Endothelial cell of umbilical vein (primary cell): ENCODE measurements around the gene LRP1B. TPM values are rescaled to one million over a fixed set of nuclear protein-coding genes. Genes with fewer than 3 reads are reported as not detected.

ENCODE experiments used
- BruUV-seq: library from RNA; stranded (reverse); fragments of 400-500 nt; replicated peaks from 2 replicates; lab custom pipeline; 2021; lab: Mats Ljungman, UMichigan
- CTCF ChIA-PET: fragments of 300-600, 350-600 bp; sonication (Branson Sonifier 250); formaldehyde crosslinking; loops from one replicate; lab custom pipeline; 2021; ENCODE audit warnings: antibody characterized with exemption, inconsistent platforms; lab: Charles Lee
- POLR2A ChIA-PET: fragments of 300-600, 350-600 bp; sonication (Branson Sonifier 250); formaldehyde crosslinking; loops from one replicate; lab custom pipeline; 2021; ENCODE audit warnings: antibody characterized with exemption, inconsistent platforms; lab: Charles Lee
- DNase-seq: peaks from one replicate; pipeline ENCODE4 v3.0.0-alpha.2; 2011; ENCODE audit warnings: low read depth, low spot score
- FAIRE-seq: peaks from 2 replicates; lab custom pipeline; 2011; peaks lifted over from hg19 to GRCh38; lab: Jason Lieb, UNC
- H2AFZ ChIP-seq: 2 replicates; pipeline ENCODE4 v1.6.0; 2012; ENCODE audit warnings: low read depth, low read length, control low read depth, inconsistent platforms
- H3K27ac ChIP-seq: 2 replicates; pipeline ENCODE4 v1.5.1; 2011; ENCODE audit warnings: low read depth, mild to moderate bottlenecking, control low read depth, low read length, moderate library complexity; ENCODE audit not compliant: insufficient read depth
- H3K27me3 ChIP-seq, 2 experiments: 2 replicates each; pipeline versions ENCODE4 v1.6.0 to v1.6.1; 2011; ENCODE audit warnings: low read length in 2 of 2, mixed read lengths in 1 of 2; ENCODE audit not compliant: control insufficient read depth in 2 of 2, insufficient read depth in 2 of 2
- H3K36me3 ChIP-seq, 2 experiments: 2 replicates in 1 of 2; 3 replicates in 1 of 2; pipeline ENCODE4 v1.5.1; 2011; ENCODE audit warnings: low read length in 2 of 2, mild to moderate bottlenecking in 1 of 2, moderate library complexity in 1 of 2; ENCODE audit not compliant: control insufficient read depth in 2 of 2, insufficient read depth in 2 of 2; ENCODE audit errors: extremely low read depth in 1 of 2
- H3K4me1 ChIP-seq: 3 replicates; pipeline ENCODE4 v1.5.1; 2011; ENCODE audit warnings: mild to moderate bottlenecking, low read length; ENCODE audit not compliant: control insufficient read depth, insufficient read depth; ENCODE audit errors: extremely low read depth
- H3K4me2 ChIP-seq: 2 replicates; pipeline ENCODE4 v1.6.1; 2011; ENCODE audit warnings: low read length, control low read depth, mixed read lengths; ENCODE audit not compliant: insufficient read depth
- H3K4me3 ChIP-seq, 3 experiments: fragments of 200-600 bp in 1 of 3; sonication (generic), shearing (Covaris generic) in 1 of 3; replicated peaks in 1 of 3; 2 replicates each; pipeline ENCODE4 v1.5.1; 2011 to 2016; ENCODE audit warnings: control low read depth in 3 of 3, low read length in 3 of 3, mild to moderate bottlenecking in 2 of 3, inconsistent platforms in 1 of 3, low read depth in 1 of 3, moderate library complexity in 1 of 3; ENCODE audit not compliant: insufficient read depth in 1 of 3
- H3K79me2 ChIP-seq: 2 replicates; pipeline ENCODE4 v1.6.0; 2012; ENCODE audit warnings: low read length, inconsistent platforms; ENCODE audit not compliant: control insufficient read depth, insufficient read depth
- H3K9ac ChIP-seq: replicated peaks from 2 replicates; pipeline ENCODE3; 2011; ENCODE audit warnings: low read length, control low read depth; ENCODE audit not compliant: insufficient read depth; ENCODE audit errors: extremely low read depth
- H3K9me1 ChIP-seq: replicated peaks from 3 replicates; pipeline ENCODE4 v1.6.0; 2011; ENCODE audit warnings: mild to moderate bottlenecking, low read length; ENCODE audit not compliant: control insufficient read depth, insufficient read depth; ENCODE audit errors: extremely low read depth
- H3K9me3 ChIP-seq: replicated peaks from 2 replicates; pipeline ENCODE4 v1.5.1; 2012; ENCODE audit warnings: low read length, inconsistent platforms; ENCODE audit not compliant: control insufficient read depth, insufficient read depth
- H4K20me1 ChIP-seq: replicated peaks from 2 replicates; pipeline ENCODE3; 2011; ENCODE audit warnings: mild to moderate bottlenecking, low read length; ENCODE audit not compliant: control insufficient read depth, insufficient read depth; ENCODE audit errors: extremely low read depth
- FOS ChIP-seq: IDR thresholded peaks from 2 replicates; pipeline ENCODE4 v1.6.1; 2011; ENCODE audit warnings: mild to moderate bottlenecking, low read length, moderate library complexity, borderline replicate concordance; ENCODE audit not compliant: insufficient read depth
- GATA2 ChIP-seq: IDR thresholded peaks from 2 replicates; pipeline ENCODE4 v1.7.0; 2011; ENCODE audit warnings: low read depth, mild to moderate bottlenecking, moderate library complexity, mixed read lengths, low read length; ENCODE audit not compliant: insufficient read length, insufficient read depth
- JUN ChIP-seq: IDR thresholded peaks from 2 replicates; pipeline ENCODE4 v1.6.1; 2011; ENCODE audit warnings: borderline replicate concordance, low read depth; ENCODE audit not compliant: insufficient read length, insufficient read depth
- MAX ChIP-seq: IDR thresholded peaks from 2 replicates; pipeline ENCODE4 v1.6.1; 2011; ENCODE audit not compliant: insufficient read depth, insufficient read length
- MYC ChIP-seq: IDR thresholded peaks from one replicate; pipeline ENCODE4 v1.6.1; 2011; ENCODE audit warnings: mild to moderate bottlenecking, low read depth, low read length
- dilution Hi-C: fragments of 300-500 bp; cut with MboI; formaldehyde crosslinking; loops from one replicate; pipeline ENCODE4 v1.15.0; 2019; ENCODE audit warnings: low sequenced_read_pairs; ENCODE audit not compliant: extremely low pct_ligation_motif_present
- intact Hi-C: fragments of 100-400 bp; cut with micrococcal nuclease; formaldehyde crosslinking; loops from one replicate; pipeline ENCODE4 v1.10.0; 2022
- polyA plus RNA-seq, 4 experiments: library from polyadenylated mRNA; depleted of rRNA in 3 of 4; stranded (reverse) in 3 of 4; unstranded in 1 of 4; fragments of >200 nt; gene quantifications; 2 replicates each; pipeline versions ENCODE4 v1.2.1 to v1.2.3, GENCODE V29; 2011 to 2012; ENCODE audit warnings: missing spikeins in 1 of 4
- total RNA-seq: library from RNA; stranded (reverse); gene quantifications from 2 replicates; pipeline ENCODE4 v1.2.3, GENCODE V29; 2021
- TF ChIP-seq, protein P1 (sequence below), 2 donors: IDR thresholded peaks; 1 replicate in 1 of 2; 2 replicates in 1 of 2; pipeline ENCODE4 v1.5.1; 2011; ENCODE audit warnings: low read length in 2 of 2, mild to moderate bottlenecking in 2 of 2, moderate library complexity in 2 of 2, control low read depth in 1 of 2, inconsistent platforms in 1 of 2, low read depth in 1 of 2; ENCODE audit not compliant: insufficient read depth in 1 of 2; ENCODE audit errors: extremely low read depth in 1 of 2

The LRP1B gene
- total and polyA plus RNA-seq, 2 donors (not counting 3 experiments of a cell fraction or from before 2014, with no cell fraction given): 0.03 to 0.07 TPM

- no peaks in the 10 kb centered on the region for H3K36me3 ChIP-seq
- no TSS peak for BruUV-seq
- H3K9me3 ChIP-seq: no peaks in the 10 kb centered on the region
- FAIRE-seq (no peak), DNase-seq (no peak)
- ChIA-PET POLR2A (no interaction called here), CTCF (interaction anchor here (1.6 kb wide), 1 partner anchor 9 kb away, joined by 3 read pairs; no protein-coding TSS in a partner anchor)
- TF ChIP-seq MAX (no peak), FOS (no peak), MYC (no peak)
- TF ChIP-seq, protein P1, sequence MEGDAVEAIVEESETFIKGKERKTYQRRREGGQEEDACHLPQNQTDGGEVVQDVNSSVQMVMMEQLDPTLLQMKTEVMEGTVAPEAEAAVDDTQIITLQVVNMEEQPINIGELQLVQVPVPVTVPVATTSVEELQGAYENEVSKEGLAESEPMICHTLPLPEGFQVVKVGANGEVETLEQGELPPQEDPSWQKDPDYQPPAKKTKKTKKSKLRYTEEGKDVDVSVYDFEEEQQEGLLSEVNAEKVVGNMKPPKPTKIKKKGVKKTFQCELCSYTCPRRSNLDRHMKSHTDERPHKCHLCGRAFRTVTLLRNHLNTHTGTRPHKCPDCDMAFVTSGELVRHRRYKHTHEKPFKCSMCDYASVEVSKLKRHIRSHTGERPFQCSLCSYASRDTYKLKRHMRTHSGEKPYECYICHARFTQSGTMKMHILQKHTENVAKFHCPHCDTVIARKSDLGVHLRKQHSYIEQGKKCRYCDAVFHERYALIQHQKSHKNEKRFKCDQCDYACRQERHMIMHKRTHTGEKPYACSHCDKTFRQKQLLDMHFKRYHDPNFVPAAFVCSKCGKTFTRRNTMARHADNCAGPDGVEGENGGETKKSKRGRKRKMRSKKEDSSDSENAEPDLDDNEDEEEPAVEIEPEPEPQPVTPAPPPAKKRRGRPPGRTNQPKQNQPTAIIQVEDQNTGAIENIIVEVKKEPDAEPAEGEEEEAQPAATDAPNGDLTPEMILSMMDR (IDR thresholded peaks at IDR 0.05; ENCODE audit: extremely low read depth in 1 of 2, insufficient read depth in 1 of 2, low read depth in 1 of 2, low read length in 2 of 2): no peak
- no peaks in the 10 kb centered on the region for H3K27me3 ChIP-seq
- no peaks in the 10 kb centered on the region for H3K9me1 ChIP-seq
- H3K79me2 ChIP-seq: no peaks in the 10 kb centered on the region
- no peak overlapping the region for H3K9ac ChIP-seq
- H3K4me1 ChIP-seq: no peaks in the 10 kb centered on the region
- H2AFZ ChIP-seq: no peak overlapping the region
- no peak overlapping the region for H3K4me3 ChIP-seq
- H3K4me2 ChIP-seq: no peak overlapping the region
- no peaks in the 10 kb centered on the region for H4K20me1 ChIP-seq
- intact Hi-C loops (no loop called here), dilution Hi-C loops (no loop called here)
- no peak overlapping the region for H3K27ac ChIP-seq
These were observed 1884.8 kb downstream of the LRP1B start for GRCh38 chr2:140246058-140246457.

GRCh38 chr2:140242889-140243288, 1887.9 kb downstream of the LRP1B start:
- H3K9ac ChIP-seq: no peak overlapping the region
- TF ChIP-seq FOS (no peak), GATA2 (no peak), JUN (no peak)
- H3K27me3 ChIP-seq: no peaks in the 10 kb centered on the region
- BruUV-seq: no TSS peak
- no peak overlapping the region for H2AFZ ChIP-seq
- H3K9me3 ChIP-seq: no peaks in the 10 kb centered on the region
- intact Hi-C loops (no loop called here), dilution Hi-C loops (no loop called here)
- no peaks in the 10 kb centered on the region for H3K9me1 ChIP-seq
- no peaks in the 10 kb centered on the region for H3K79me2 ChIP-seq
- no peaks in the 10 kb centered on the region for H4K20me1 ChIP-seq
- no peak overlapping the region for H3K4me3 ChIP-seq
- no peaks in the 10 kb centered on the region for H3K4me1 ChIP-seq
- ChIA-PET POLR2A (no interaction called here), CTCF (no interaction called here)
- DNase-seq (no peak), FAIRE-seq (no peak)
- H3K4me2 ChIP-seq: no peak overlapping the region
- H3K27ac ChIP-seq: no peak overlapping the region
- H3K36me3 ChIP-seq: no peaks in the 10 kb centered on the region
